ENCODE results near the gene ZFP69.

DNA sequence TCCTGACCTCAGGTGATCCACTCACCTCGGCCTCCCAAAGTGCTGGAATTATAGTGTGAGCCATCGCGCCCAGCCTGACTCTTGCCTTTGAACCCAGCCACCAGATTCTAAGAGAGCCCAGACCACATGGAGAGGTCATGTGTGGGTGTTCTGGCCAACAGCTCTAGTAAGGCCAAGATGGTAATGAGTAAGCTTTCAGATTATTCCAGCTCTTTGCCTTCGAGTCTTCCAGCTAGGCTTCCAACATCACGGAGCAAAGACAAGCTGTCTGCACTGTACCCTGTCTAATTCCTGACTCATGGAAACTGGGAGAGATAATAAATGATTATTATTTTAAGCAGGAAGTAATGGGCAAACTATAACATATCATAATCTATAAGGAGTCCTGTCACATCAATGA lies 41.6 kb upstream of the ZFP69 start:
- TF ChIP-seq, protein P1, sequence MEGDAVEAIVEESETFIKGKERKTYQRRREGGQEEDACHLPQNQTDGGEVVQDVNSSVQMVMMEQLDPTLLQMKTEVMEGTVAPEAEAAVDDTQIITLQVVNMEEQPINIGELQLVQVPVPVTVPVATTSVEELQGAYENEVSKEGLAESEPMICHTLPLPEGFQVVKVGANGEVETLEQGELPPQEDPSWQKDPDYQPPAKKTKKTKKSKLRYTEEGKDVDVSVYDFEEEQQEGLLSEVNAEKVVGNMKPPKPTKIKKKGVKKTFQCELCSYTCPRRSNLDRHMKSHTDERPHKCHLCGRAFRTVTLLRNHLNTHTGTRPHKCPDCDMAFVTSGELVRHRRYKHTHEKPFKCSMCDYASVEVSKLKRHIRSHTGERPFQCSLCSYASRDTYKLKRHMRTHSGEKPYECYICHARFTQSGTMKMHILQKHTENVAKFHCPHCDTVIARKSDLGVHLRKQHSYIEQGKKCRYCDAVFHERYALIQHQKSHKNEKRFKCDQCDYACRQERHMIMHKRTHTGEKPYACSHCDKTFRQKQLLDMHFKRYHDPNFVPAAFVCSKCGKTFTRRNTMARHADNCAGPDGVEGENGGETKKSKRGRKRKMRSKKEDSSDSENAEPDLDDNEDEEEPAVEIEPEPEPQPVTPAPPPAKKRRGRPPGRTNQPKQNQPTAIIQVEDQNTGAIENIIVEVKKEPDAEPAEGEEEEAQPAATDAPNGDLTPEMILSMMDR (IDR thresholded peaks at IDR 0.05; ENCODE audit: insufficient read depth, low read depth, low read length), result no peak
- TF ChIP-seq EZH2 (IDR thresholded peaks at IDR 0.05; ENCODE audit: insufficient read depth, low read length), result no peak

Measured in astrocyte (in vitro differentiated cells and primary cell).